WTC11 (cell line): Measurements from ENCODE around the gene CLMN. TPM values are rescaled to one million over a fixed set of nuclear protein-coding genes. Genes with fewer than 3 reads are reported as not detected.

Experiments
- ATAC-seq: fragments of 200-7000 bp; cut with Tn5 transposase; 2 replicates; pipeline ENCODE4 v1.10.0; 2021; ENCODE audit warnings: mild to moderate bottlenecking, moderate library complexity
- CTCF ChIA-PET: fragments of 300-600 bp; sonication (Branson Sonifier 250); formaldehyde crosslinking; loops from one replicate; lab custom pipeline; 2021; ENCODE audit warnings: antibody characterized with exemption; lab: Charles Lee
- POLR2A ChIA-PET: fragments of 350-600 bp; sonication (Branson Sonifier 250); formaldehyde crosslinking; loops from one replicate; lab custom pipeline; 2021; ENCODE audit warnings: antibody characterized with exemption; lab: Charles Lee
- DNase-seq: peaks from one replicate; pipeline ENCODE4 v3.0.0; 2021; ENCODE audit warnings: low spot score
- H3K27ac Mint-ChIP-seq: 2 replicates; pipeline ENCODE4 v1.8.0; 2021; ENCODE audit warnings: mixed read lengths
- H3K27me3 Mint-ChIP-seq: 2 replicates; pipeline ENCODE4 v1.8.0; 2021; ENCODE audit warnings: low read depth, mild to moderate bottlenecking, moderate library complexity, mixed read lengths
- H3K36me3 Mint-ChIP-seq: 2 replicates; pipeline ENCODE4 v1.8.0; 2021; ENCODE audit warnings: mixed read lengths
- H3K4me1 Mint-ChIP-seq: 2 replicates; pipeline ENCODE4 v1.8.0; 2022; ENCODE audit warnings: mixed read lengths
- H3K4me3 Mint-ChIP-seq: 2 replicates; pipeline ENCODE4 v1.8.0; 2021; ENCODE audit warnings: mild to moderate bottlenecking, moderate library complexity, mixed read lengths
- H3K9me3 Mint-ChIP-seq: 2 replicates; pipeline ENCODE4 v1.8.0; 2021; ENCODE audit warnings: mixed read lengths
- ARID4B ChIP-seq: sonication (generic); formaldehyde crosslinking; IDR thresholded peaks from 2 replicates; pipeline ENCODE4 v1.8.0; 2023; ENCODE audit warnings: missing genetic modification reagents, mild to moderate bottlenecking, borderline replicate concordance
- ATF1 ChIP-seq: sonication (generic); formaldehyde crosslinking; IDR thresholded peaks from 2 replicates; pipeline ENCODE4 v1.8.1; 2023; ENCODE audit warnings: mild to moderate bottlenecking, moderate library complexity, missing genetic modification reagents
- CREB1 ChIP-seq: sonication (generic); formaldehyde crosslinking; IDR thresholded peaks from 2 replicates; pipeline ENCODE4 v1.8.0; 2023; ENCODE audit warnings: mild to moderate bottlenecking, missing genetic modification reagents
- E2F1 ChIP-seq: sonication (generic); formaldehyde crosslinking; IDR thresholded peaks from 2 replicates; pipeline ENCODE4 v1.8.0; 2022; ENCODE audit warnings: mild to moderate bottlenecking, missing genetic modification reagents
- ELF4 ChIP-seq: sonication (generic); formaldehyde crosslinking; IDR thresholded peaks from 2 replicates; pipeline ENCODE4 v1.8.1; 2022; ENCODE audit warnings: low read depth, mild to moderate bottlenecking, moderate library complexity, missing genetic modification reagents
- ERG ChIP-seq: fragments of 250-450 bp; sonication (Bioruptor Pico); IDR thresholded peaks from 2 replicates; pipeline ENCODE4 v1.8.0; 2021; ENCODE audit warnings: mild to moderate bottlenecking
- GABPB1 ChIP-seq: sonication (generic); formaldehyde crosslinking; IDR thresholded peaks from 2 replicates; pipeline ENCODE4 v1.8.1; 2023; ENCODE audit warnings: mild to moderate bottlenecking, missing genetic modification reagents
- GTF2I ChIP-seq: fragments of 250-450 bp; sonication (Bioruptor Pico); conservative IDR thresholded peaks from 2 replicates; pipeline ENCODE4 v1.4.0; 2021; ENCODE audit warnings: mild to moderate bottlenecking
- HMGA2 ChIP-seq: fragments of 250-450 bp; sonication (Bioruptor Pico); IDR thresholded peaks from 2 replicates; pipeline ENCODE4 v1.4.0; 2021; ENCODE audit warnings: mild to moderate bottlenecking, moderate library complexity
- IRF2 ChIP-seq: sonication (generic); formaldehyde crosslinking; IDR thresholded peaks from 2 replicates; pipeline ENCODE4 v1.8.0; 2022; ENCODE audit warnings: low read depth, missing genetic modification reagents, borderline replicate concordance
- JUN ChIP-seq: sonication (generic); formaldehyde crosslinking; IDR thresholded peaks from 2 replicates; pipeline ENCODE4 v1.8.0; 2023; ENCODE audit warnings: mild to moderate bottlenecking, missing genetic modification reagents
- NFATC4 ChIP-seq: fragments of 250-450 bp; sonication (Bioruptor Pico); IDR thresholded peaks from 2 replicates; pipeline ENCODE4 v1.9.0; 2021; ENCODE audit warnings: mild to moderate bottlenecking
- NR3C1 ChIP-seq: sonication (generic); formaldehyde crosslinking; conservative IDR thresholded peaks from 2 replicates; pipeline ENCODE4 v1.8.1; 2023; ENCODE audit warnings: low read depth, mild to moderate bottlenecking, missing genetic modification reagents
- PRDM15 ChIP-seq: sonication (generic); formaldehyde crosslinking; IDR thresholded peaks from 2 replicates; pipeline ENCODE4 v1.8.0; 2022; ENCODE audit warnings: missing genetic modification reagents
- RELA ChIP-seq: sonication (generic); formaldehyde crosslinking; IDR thresholded peaks from 2 replicates; pipeline ENCODE4 v1.8.1; 2022; ENCODE audit warnings: missing genetic modification reagents, mild to moderate bottlenecking, borderline replicate concordance
- SP1 ChIP-seq: sonication (generic); formaldehyde crosslinking; conservative IDR thresholded peaks from 2 replicates; pipeline ENCODE4 v1.8.1; 2022; ENCODE audit warnings: missing genetic modification reagents
- STAT6 ChIP-seq: sonication (generic); formaldehyde crosslinking; conservative IDR thresholded peaks from 2 replicates; pipeline ENCODE4 v1.8.1; 2023; ENCODE audit warnings: mild to moderate bottlenecking, low read depth, missing genetic modification reagents, moderate library complexity
- TEAD1 ChIP-seq: sonication (generic); formaldehyde crosslinking; IDR thresholded peaks from 2 replicates; pipeline ENCODE4 v1.8.0; 2022; ENCODE audit warnings: mild to moderate bottlenecking, missing genetic modification reagents
- ZNF138 ChIP-seq: sonication (generic); formaldehyde crosslinking; conservative IDR thresholded peaks from 2 replicates; pipeline ENCODE4 v1.8.1; 2022; ENCODE audit warnings: mild to moderate bottlenecking, moderate library complexity, missing genetic modification reagents
- ZNF219 ChIP-seq: sonication (generic); formaldehyde crosslinking; IDR thresholded peaks from 2 replicates; pipeline ENCODE4 v1.8.0; 2023; ENCODE audit warnings: missing genetic modification reagents, mild to moderate bottlenecking, borderline replicate concordance
- ZNF232 ChIP-seq: sonication (generic); formaldehyde crosslinking; IDR thresholded peaks from 2 replicates; pipeline ENCODE4 v1.8.0; 2022; ENCODE audit warnings: mild to moderate bottlenecking, missing genetic modification reagents
- ZNF671 ChIP-seq: fragments of 250-450 bp; sonication (Bioruptor Pico); IDR thresholded peaks from 2 replicates; pipeline ENCODE4 v1.8.0; 2021; ENCODE audit warnings: mild to moderate bottlenecking
- total RNA-seq: library from RNA; stranded (reverse); gene quantifications from 3 replicates; pipeline ENCODE4 v1.2.3, GENCODE V29; 2021

CLMN gene
- total RNA-seq, 1 experiment from 2014 or later = 12.2 TPM

GRCh38 chr14:95270203-95270602 is 49.5 kb downstream of the CLMN start:
- ChIA-PET CTCF (no interaction called here), POLR2A (no interaction called here)
- Mint-ChIP-seq H3K9me3 (peaks cover 12% of the 10 kb centered on the region), H3K4me1 (peaks cover 15% of the 10 kb centered on the region), H3K4me3 (no peak overlapping the region), H3K27me3 (no peaks in the 10 kb centered on the region; the same call in 1 of the 2 replicates), H3K36me3 (0 out of 2 replicates have a peak, but pooled peaks cover 2% of the 10 kb centered on the region), H3K27ac (no peak overlapping the region)
- ATAC-seq (no peak), DNase-seq (no peak)
- TF ChIP-seq HMGA2 (CRISPR knock-in tag) = no peak
- no peak for TF ChIP-seq GTF2I (CRISPR knock-in tag)
- no peak for TF ChIP-seq ARID4B (CRISPR knock-in tag)
- TF ChIP-seq IRF2 (CRISPR knock-in tag) = no peak
- no peak for TF ChIP-seq ZNF219 (CRISPR knock-in tag)
- TF ChIP-seq ERG (CRISPR knock-in tag) = no peak
- no peak for TF ChIP-seq ATF1
- no peak for TF ChIP-seq CREB1
- no peak for TF ChIP-seq ZNF138 (CRISPR knock-in tag)
- no peak for TF ChIP-seq PRDM15
- no peak for TF ChIP-seq E2F1 (CRISPR knock-in tag)
- no peak for TF ChIP-seq JUN (CRISPR knock-in tag)
- no peak for TF ChIP-seq ZNF671

GRCh38 chr14:95269493-95269892 is 50.2 kb downstream of the CLMN start:
- H3K27ac Mint-ChIP-seq = no peak overlapping the region
- H3K36me3 Mint-ChIP-seq = 0 out of 2 replicates have a peak, but pooled peaks cover 2% of the 10 kb centered on the region
- H3K27me3 Mint-ChIP-seq = no peaks in the 10 kb centered on the region; the same call in 1 of the 2 replicates
- POLR2A ChIA-PET = no interaction called here
- H3K4me3 Mint-ChIP-seq = no peak overlapping the region
- no peak for DNase-seq
- TF ChIP-seq CREB1 (no peak), NR3C1 (CRISPR knock-in tag) (no peak), TEAD1 (no peak), RELA (CRISPR knock-in tag) (no peak), ATF1 (no peak), GABPB1 (CRISPR knock-in tag) (no peak), ZNF232 (CRISPR knock-in tag) (no peak), NFATC4 (no peak), SP1 (no peak), ELF4 (CRISPR knock-in tag) (no peak), STAT6 (CRISPR knock-in tag) (no peak)
- TF ChIP-seq, all 79 proteins: peak for 0
- Mint-ChIP-seq H3K9me3 (peaks cover 12% of the 10 kb centered on the region), H3K4me1 (peaks cover 16% of the 10 kb centered on the region)
- CTCF ChIA-PET = no interaction called here
- no peak for ATAC-seq
